Neural crest cell (in vitro differentiated cells): ENCODE measurements around the gene ZNF568. TPM values are rescaled to one million over a fixed set of nuclear protein-coding genes. Genes with fewer than 3 reads are reported as not detected.

Source experiments
- DNase-seq: peaks from one replicate; pipeline ENCODE4 v3.0.0; 2021; ENCODE audit warnings: low read depth, mixed read lengths, low spot score
- H3K27ac Mint-ChIP-seq: one replicate; pipeline ENCODE4 v1.8.0; 2021; ENCODE audit warnings: mild to moderate bottlenecking, mixed read lengths; ENCODE audit not compliant: unreplicated experiment
- H3K27me3 Mint-ChIP-seq: 2 replicates; pipeline ENCODE4 v1.8.0; 2021; ENCODE audit warnings: low read depth, mild to moderate bottlenecking, mixed read lengths
- H3K36me3 Mint-ChIP-seq: 2 replicates; pipeline ENCODE4 v1.8.0; 2021; ENCODE audit warnings: low read depth, mild to moderate bottlenecking, mixed read lengths
- H3K4me1 Mint-ChIP-seq: 2 replicates; pipeline ENCODE4 v1.8.0; 2021; ENCODE audit warnings: mixed read lengths
- H3K4me3 Mint-ChIP-seq: one replicate; pipeline ENCODE4 v1.8.0; 2021; ENCODE audit warnings: mild to moderate bottlenecking, mixed read lengths
- H3K9me3 Mint-ChIP-seq: 2 replicates; pipeline ENCODE4 v1.8.0; 2021; ENCODE audit warnings: mixed read lengths
- total RNA-seq: library from RNA; stranded (reverse); gene quantifications from 2 replicates; pipeline ENCODE4 v1.2.1, GENCODE V29; 2021
- TF ChIP-seq, protein P1 (sequence below): fragments of 200-600 bp; sonication (generic); conservative IDR thresholded peaks from 2 replicates; pipeline ENCODE4 v1.5.0; 2021; ENCODE audit warnings: antibody characterized with exemption, mild to moderate bottlenecking

ZNF568 gene
- total RNA-seq, 1 donor from 2014 or later, result 6.1 TPM

DNA sequence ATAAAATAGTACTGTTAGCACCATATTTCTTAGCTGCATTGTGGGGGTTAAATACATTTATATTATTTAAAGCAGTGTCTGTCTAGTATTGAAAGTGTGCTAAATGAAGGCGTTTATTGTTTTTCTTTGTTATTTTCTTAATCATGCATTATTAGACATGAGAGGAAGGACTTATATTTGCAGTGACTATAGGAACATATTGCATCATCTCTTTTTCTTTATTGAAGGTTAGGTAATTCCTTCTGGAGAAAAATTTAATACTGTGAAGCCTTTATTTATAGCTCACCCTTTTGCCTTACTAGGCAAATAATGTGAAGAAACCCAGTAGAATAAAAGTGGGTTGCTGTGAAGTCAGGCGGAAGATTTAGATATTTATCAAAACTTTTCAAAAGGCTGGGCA, 83.2 kb downstream of the ZNF568 start:
- DNase-seq, result no peak
- Mint-ChIP-seq H3K4me3 (no peak overlapping the region), H3K9me3 (peaks cover 21% of the 10 kb centered on the region), H3K4me1 (no peaks in the 10 kb centered on the region), H3K36me3 (peaks cover 33% of the 10 kb centered on the region), H3K27me3 (no peaks in the 10 kb centered on the region), H3K27ac (no peak overlapping the region)
- TF ChIP-seq, protein P1, sequence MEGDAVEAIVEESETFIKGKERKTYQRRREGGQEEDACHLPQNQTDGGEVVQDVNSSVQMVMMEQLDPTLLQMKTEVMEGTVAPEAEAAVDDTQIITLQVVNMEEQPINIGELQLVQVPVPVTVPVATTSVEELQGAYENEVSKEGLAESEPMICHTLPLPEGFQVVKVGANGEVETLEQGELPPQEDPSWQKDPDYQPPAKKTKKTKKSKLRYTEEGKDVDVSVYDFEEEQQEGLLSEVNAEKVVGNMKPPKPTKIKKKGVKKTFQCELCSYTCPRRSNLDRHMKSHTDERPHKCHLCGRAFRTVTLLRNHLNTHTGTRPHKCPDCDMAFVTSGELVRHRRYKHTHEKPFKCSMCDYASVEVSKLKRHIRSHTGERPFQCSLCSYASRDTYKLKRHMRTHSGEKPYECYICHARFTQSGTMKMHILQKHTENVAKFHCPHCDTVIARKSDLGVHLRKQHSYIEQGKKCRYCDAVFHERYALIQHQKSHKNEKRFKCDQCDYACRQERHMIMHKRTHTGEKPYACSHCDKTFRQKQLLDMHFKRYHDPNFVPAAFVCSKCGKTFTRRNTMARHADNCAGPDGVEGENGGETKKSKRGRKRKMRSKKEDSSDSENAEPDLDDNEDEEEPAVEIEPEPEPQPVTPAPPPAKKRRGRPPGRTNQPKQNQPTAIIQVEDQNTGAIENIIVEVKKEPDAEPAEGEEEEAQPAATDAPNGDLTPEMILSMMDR, result no peak

GRCh38 chr19:37007587-37008220, 91.6 kb downstream of the ZNF568 start:
- peaks cover 6% of the 10 kb centered on the region for H3K36me3 Mint-ChIP-seq
- H3K4me3 Mint-ChIP-seq, result no peak overlapping the region
- H3K4me1 Mint-ChIP-seq, result no peaks in the 10 kb centered on the region
- DNase-seq, result no peak
- no peak overlapping the region for H3K27ac Mint-ChIP-seq
- TF ChIP-seq, protein P1, result no peak
- H3K27me3 Mint-ChIP-seq, result no peaks in the 10 kb centered on the region
- peaks cover 5% of the 10 kb centered on the region for H3K9me3 Mint-ChIP-seq

- Mint-ChIP-seq H3K4me1 (no peaks in the 10 kb centered on the region), H3K4me3 (no peak overlapping the region)
Measured at GRCh38 chr19:37009871-37010270, 93.7 kb downstream of the ZNF568 start.

DNA sequence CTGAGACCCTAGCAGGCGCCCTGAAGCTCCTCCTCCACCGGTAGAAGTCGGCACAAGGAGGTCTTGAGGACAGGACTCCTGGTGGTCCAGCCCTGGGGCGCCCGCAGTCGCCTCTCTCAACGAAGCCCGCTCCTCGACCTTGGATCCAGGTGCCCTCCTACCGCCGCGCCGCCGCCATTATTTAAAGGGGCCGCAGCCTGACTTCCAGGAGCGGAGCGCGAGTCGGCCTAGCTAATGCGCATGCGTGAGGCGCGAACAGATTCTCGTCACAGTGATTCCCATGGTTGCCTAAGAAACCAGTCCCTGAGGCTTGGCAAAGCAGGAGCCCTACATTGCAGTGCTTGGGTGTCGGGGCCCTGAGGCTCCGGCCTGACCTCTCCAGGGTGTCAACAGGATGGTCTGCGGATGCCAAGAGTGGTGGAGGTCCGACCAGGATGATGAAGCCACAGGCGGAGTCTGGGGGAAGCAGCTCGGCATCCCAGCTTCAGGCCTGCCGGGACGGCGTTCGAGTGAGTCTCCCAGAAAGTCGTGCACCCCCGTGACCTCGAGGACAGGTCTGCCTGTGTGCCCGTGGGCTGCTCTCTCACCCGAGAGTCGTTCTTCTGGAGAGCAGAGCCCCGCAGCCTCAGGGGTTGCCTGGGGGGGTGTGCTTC, 96.1 kb downstream of the ZNF568 start:
- TF ChIP-seq, protein P1, result no peak
- DNase-seq, result no peak
- H3K36me3 Mint-ChIP-seq, result peaks cover 6% of the 10 kb centered on the region
- H3K4me1 Mint-ChIP-seq, result no peaks in the 10 kb centered on the region
- H3K27me3 Mint-ChIP-seq, result no peaks in the 10 kb centered on the region
- no peak overlapping the region for H3K4me3 Mint-ChIP-seq
- no peak overlapping the region for H3K27ac Mint-ChIP-seq
- H3K9me3 Mint-ChIP-seq, result peaks cover 7% of the 10 kb centered on the region

More at GRCh38 chr19:37009871-37010270, 93.7 kb downstream of the ZNF568 start:
- Mint-ChIP-seq H3K36me3 (peaks cover 8% of the 10 kb centered on the region), H3K27ac (no peak overlapping the region), H3K27me3 (no peaks in the 10 kb centered on the region), H3K9me3 (peaks cover 7% of the 10 kb centered on the region)
- TF ChIP-seq, protein P1, result no peak
- DNase-seq, result no peak

DNA sequence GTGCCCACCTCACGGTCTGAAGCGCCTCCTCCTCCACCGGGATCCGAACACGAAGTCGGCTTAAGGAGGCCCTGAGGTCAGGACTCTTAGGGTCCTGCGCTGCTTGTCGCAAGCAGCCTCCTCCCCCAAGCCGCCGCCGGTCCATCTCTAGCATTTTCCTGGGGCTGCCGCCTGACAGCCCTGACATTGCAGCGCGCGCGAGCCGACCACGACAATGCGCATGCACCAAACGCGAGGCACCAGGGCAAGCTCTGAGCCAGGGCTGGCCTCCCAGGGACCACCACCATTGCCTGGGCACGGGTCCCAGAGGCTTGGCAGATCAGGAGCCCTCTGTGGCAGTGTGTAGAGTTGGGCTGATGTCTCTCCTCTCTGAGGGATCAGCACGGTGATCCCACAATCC, 98.3 kb downstream of the ZNF568 start:
- H3K27ac Mint-ChIP-seq, result no peak overlapping the region
- DNase-seq, result no peak
- H3K27me3 Mint-ChIP-seq, result no peaks in the 10 kb centered on the region
- no peaks in the 10 kb centered on the region for H3K4me1 Mint-ChIP-seq
- TF ChIP-seq, protein P1, result no peak
- H3K9me3 Mint-ChIP-seq, result peaks cover 9% of the 10 kb centered on the region
- no peak overlapping the region for H3K4me3 Mint-ChIP-seq
- peaks cover 6% of the 10 kb centered on the region for H3K36me3 Mint-ChIP-seq
